ENCODE measurements around the gene FZD4. TPM values are rescaled to one million over a fixed set of nuclear protein-coding genes. Genes with fewer than 3 reads are reported as not detected.

The FZD4 gene
- total RNA-seq, 1 experiment from 2014 or later, result 4.4 TPM

DNA sequence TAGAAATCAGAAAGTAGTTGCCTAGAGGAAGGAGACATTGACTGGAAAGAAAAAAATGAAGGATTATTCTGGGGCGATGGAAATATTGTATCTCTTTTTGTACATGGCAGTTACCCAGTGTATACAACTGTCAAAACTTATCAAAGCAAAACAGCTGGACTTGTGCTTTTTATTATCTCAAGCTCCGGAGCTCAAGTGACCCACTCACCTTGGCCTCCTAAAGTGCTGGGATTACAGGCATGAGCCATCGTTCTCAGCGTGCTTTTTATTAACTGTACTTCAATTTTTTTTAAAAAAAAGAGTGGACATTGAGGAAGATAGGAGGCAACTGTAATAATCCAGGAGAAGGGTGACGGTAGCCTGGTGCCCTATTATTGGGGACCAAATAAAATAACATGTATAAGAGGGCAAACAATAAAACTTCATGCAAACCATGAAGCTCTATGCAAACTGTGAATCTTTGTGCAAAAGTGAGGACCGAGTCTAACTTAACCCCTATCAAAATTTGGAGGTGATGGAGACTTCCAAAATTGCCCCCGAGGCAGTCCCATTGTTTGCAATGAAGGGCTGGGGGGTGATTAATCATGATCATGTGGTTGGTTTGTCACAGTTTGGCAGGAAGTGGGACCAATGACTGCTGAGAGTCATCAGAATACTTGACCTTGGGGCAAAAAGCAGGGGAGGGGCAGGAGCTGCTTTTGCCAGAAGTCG lies 23.5 kb downstream of the FZD4 start:
- Histone ChIP-seq H2AFZ (ENCODE audit: low read depth, low read length, poor library complexity, severe bottlenecking) (no peak overlapping the region), H3K4me2 (ENCODE audit: low read length) (no peak overlapping the region), H3K79me2 (ENCODE audit: insufficient read depth, low read length) (no peaks in the 10 kb centered on the region), H3K9me2 (ENCODE audit: insufficient read depth) (no peaks in the 10 kb centered on the region), H3K36me3 (ENCODE audit: control insufficient read depth in 1 of 2, insufficient read depth in 2 of 2, low read length in 2 of 2) (no peaks in the 10 kb centered on the region), H3K9ac (ENCODE audit: low read length) (no peak overlapping the region), H3K27ac (ENCODE audit: low read depth, low read length) (no peak overlapping the region), H4K20me1 (ENCODE audit: insufficient read depth) (no peaks in the 10 kb centered on the region), H3K4me1 (ENCODE audit: control insufficient read depth in 1 of 2, insufficient read depth in 2 of 2, low read length in 2 of 2) (no peaks in the 10 kb centered on the region), H3K27me3 (ENCODE audit: insufficient read depth, low read length) (no peaks in the 10 kb centered on the region), H3K4me3 (replicated peaks in 1 of 2; ENCODE audit: low read depth in 1 of 2, low read length in 2 of 2) (no peak overlapping the region), H3K9me3 (ENCODE audit: control insufficient read depth in 1 of 2, insufficient read depth in 1 of 2, low read depth in 1 of 2, low read length in 2 of 2) (no peaks in the 10 kb centered on the region)
- no TSS peak for BruUV-seq (replicated peaks)
- CTCF ChIA-PET, result no interaction called here
- no peak for TF ChIP-seq POLR2AphosphoS5 (IDR thresholded peaks at IDR 0.05; ENCODE audit: low read depth, low read length)
- TF ChIP-seq POLR2A (IDR thresholded peaks at IDR 0.05; ENCODE audit: borderline replicate concordance, extremely low read depth, insufficient read depth, insufficient read length), result no peak
- no peak for ATAC-seq
- intact Hi-C loops (cut with micrococcal nuclease), result no loop called here
- DNase-seq (ENCODE audit: low read depth, low spot score), result no peak
- POLR2A ChIA-PET, result no interaction called here
- RAD21 ChIA-PET (ENCODE audit: low non-redundant PET in 1 of 2, low total read pairs in 2 of 2, uncharacterized antibody in 2 of 2, unreplicated experiment in 2 of 2), result no interaction called here

DNA sequence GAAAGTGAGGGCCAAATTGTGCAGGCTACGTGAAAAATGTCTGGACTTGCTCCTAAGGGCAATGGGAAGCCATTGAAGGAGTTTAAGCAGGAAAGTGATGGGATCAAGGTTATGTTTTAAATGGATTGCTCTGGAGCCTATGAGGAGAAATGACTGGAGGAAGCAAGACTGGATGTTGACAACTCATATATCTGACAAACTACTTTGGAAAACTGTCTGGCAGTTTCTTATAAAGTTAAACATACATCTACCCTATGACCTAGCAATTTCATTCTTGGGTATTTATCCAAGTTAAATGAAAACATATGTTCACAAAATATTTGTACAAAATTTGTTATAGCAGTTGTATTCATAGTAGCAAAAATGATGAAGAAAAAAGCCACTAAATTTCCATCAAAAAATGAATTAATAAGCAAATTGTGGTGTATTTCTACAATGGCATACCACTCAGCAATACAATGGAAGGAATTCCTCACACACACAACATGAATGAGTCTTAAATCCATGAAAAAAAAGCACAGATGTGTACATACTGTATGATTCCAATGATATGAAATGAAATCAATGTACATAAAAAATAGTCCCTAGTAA lies 24.1 kb downstream of the FZD4 start:
- DNase-seq (ENCODE audit: low read depth, low spot score) (no peak), ATAC-seq (no peak)
- H3K9ac ChIP-seq (ENCODE audit: low read length), result no peak overlapping the region
- POLR2A ChIA-PET, result no interaction called here
- CTCF ChIA-PET, result no interaction called here
- H3K27me3 ChIP-seq (ENCODE audit: insufficient read depth, low read length), result no peaks in the 10 kb centered on the region
- H3K79me2 ChIP-seq (ENCODE audit: insufficient read depth, low read length), result no peaks in the 10 kb centered on the region
- no peaks in the 10 kb centered on the region for H3K9me3 ChIP-seq (ENCODE audit: control insufficient read depth in 1 of 2, insufficient read depth in 1 of 2, low read depth in 1 of 2, low read length in 2 of 2)
- no peaks in the 10 kb centered on the region for H4K20me1 ChIP-seq (ENCODE audit: insufficient read depth)
- H2AFZ ChIP-seq (ENCODE audit: low read depth, low read length, poor library complexity, severe bottlenecking), result no peak overlapping the region
- H3K4me1 ChIP-seq (ENCODE audit: control insufficient read depth in 1 of 2, insufficient read depth in 2 of 2, low read length in 2 of 2), result no peaks in the 10 kb centered on the region
- intact Hi-C loops (cut with micrococcal nuclease), result no loop called here
- RAD21 ChIA-PET (ENCODE audit: low non-redundant PET in 1 of 2, low total read pairs in 2 of 2, uncharacterized antibody in 2 of 2, unreplicated experiment in 2 of 2), result no interaction called here
- no TSS peak for BruUV-seq (replicated peaks)
- no peak overlapping the region for H3K4me3 ChIP-seq (replicated peaks in 1 of 2; ENCODE audit: low read depth in 1 of 2, low read length in 2 of 2)
- TF ChIP-seq SRF (IDR thresholded peaks at IDR 0.05; ENCODE audit: low read depth) (no peak), FOSL1 (IDR thresholded peaks at IDR 0.05; ENCODE audit: low read depth) (no peak), EGR1 (IDR thresholded peaks at IDR 0.05; ENCODE audit: low read depth) (no peak), POLR2AphosphoS5 (IDR thresholded peaks at IDR 0.05; ENCODE audit: low read depth, low read length) (no peak)
- TF ChIP-seq, protein P1, sequence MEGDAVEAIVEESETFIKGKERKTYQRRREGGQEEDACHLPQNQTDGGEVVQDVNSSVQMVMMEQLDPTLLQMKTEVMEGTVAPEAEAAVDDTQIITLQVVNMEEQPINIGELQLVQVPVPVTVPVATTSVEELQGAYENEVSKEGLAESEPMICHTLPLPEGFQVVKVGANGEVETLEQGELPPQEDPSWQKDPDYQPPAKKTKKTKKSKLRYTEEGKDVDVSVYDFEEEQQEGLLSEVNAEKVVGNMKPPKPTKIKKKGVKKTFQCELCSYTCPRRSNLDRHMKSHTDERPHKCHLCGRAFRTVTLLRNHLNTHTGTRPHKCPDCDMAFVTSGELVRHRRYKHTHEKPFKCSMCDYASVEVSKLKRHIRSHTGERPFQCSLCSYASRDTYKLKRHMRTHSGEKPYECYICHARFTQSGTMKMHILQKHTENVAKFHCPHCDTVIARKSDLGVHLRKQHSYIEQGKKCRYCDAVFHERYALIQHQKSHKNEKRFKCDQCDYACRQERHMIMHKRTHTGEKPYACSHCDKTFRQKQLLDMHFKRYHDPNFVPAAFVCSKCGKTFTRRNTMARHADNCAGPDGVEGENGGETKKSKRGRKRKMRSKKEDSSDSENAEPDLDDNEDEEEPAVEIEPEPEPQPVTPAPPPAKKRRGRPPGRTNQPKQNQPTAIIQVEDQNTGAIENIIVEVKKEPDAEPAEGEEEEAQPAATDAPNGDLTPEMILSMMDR (IDR thresholded peaks at IDR 0.05 in 2 of 3, conservative IDR thresholded peaks at IDR 0.05 in 1 of 3; ENCODE audit: borderline replicate concordance in 1 of 3, insufficient read depth in 1 of 3, low read depth in 2 of 3, low read length in 2 of 3), result no peak
- no peaks in the 10 kb centered on the region for H3K9me2 ChIP-seq (ENCODE audit: insufficient read depth)
- H3K36me3 ChIP-seq (ENCODE audit: control insufficient read depth in 1 of 2, insufficient read depth in 2 of 2, low read length in 2 of 2), result no peaks in the 10 kb centered on the region
- no peak overlapping the region for H3K27ac ChIP-seq (ENCODE audit: low read depth, low read length)
- H3K4me2 ChIP-seq (ENCODE audit: low read length), result no peak overlapping the region
